Duodenal mucosa (tissue), 2 donors: ENCODE results near the gene IL21R.

Experiments used
- H3K27ac ChIP-seq: one replicate; pipeline ENCODE4 v1.7.0; 2013; ENCODE audit warnings: low read depth, low read length
- H3K27me3 ChIP-seq, 2 donors: one replicate each; pipeline ENCODE4 v1.7.0; 2013; ENCODE audit warnings: low read length in 2 of 2, control low read depth in 1 of 2; ENCODE audit not compliant: insufficient read depth in 2 of 2, control insufficient read depth in 1 of 2
- H3K36me3 ChIP-seq, 2 donors: one replicate each; pipeline ENCODE4 v1.7.0; 2013; ENCODE audit warnings: low read length in 2 of 2, control low read depth in 1 of 2; ENCODE audit not compliant: insufficient read depth in 2 of 2, control insufficient read depth in 1 of 2
- H3K4me1 ChIP-seq, 2 donors: one replicate each; pipeline ENCODE4 v1.7.0; 2013; ENCODE audit warnings: low read length in 2 of 2, control low read depth in 1 of 2; ENCODE audit not compliant: insufficient read depth in 2 of 2, control insufficient read depth in 1 of 2
- H3K4me3 ChIP-seq, 2 donors: one replicate each; pipeline ENCODE4 v1.7.0; 2013; ENCODE audit warnings: low read length in 2 of 2, low read depth in 1 of 2
- H3K9ac ChIP-seq, 2 donors: one replicate each; pipeline ENCODE4 v1.7.0; 2013; ENCODE audit warnings: low read length in 2 of 2, low read depth in 1 of 2
- H3K9me3 ChIP-seq, 2 donors: one replicate each; pipeline ENCODE4 v1.7.0; 2013; ENCODE audit warnings: low read length in 2 of 2, control low read depth in 1 of 2; ENCODE audit not compliant: control insufficient read depth in 1 of 2

IL21R gene

DNA sequence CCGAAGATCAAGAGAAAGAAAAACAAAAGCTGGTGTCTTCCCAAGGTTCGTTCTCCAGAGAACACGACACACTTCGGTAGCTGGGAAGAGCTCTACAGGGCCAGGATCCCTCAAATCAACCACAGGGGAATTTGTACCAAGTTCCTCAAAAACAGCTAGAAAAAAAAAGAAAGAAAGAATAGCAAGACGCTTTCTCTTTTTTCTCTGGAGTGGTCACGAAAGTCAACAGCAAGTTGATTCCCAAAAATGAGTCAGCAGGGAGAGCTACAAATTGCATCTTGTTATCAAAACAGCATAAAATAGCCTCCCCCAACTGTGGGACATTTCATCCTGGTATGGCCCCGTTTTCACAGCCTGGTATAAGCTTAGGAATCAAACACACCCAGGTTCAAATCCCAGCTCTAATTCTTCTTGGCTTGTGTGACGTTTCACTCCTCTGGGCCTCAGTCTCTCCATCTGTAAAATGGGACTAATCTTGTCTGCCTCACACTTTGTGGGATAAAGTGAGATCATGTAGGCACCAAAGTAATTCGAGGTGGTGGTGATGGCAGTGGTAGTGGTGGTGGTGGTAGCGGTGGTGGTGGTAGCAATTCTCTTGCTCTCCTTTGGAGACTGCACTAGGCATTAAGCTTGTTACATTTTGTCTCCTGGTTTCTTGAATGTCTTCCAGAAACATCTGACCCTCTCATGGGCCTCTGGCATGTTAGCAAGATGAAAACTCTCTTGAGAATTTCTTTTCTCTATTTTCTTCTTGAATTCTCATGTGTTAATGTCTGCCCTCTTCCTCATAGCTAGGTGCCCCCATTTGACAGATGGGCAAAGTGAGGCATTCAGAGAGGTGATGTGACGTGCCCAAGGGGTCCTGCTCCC lies 988 bp upstream of the IL21R start:
- H3K4me1 ChIP-seq = peaks cover 16 to 27% of the 10 kb centered on the region in 2 donors
- no peaks in the 10 kb centered on the region for H3K27me3 ChIP-seq
- H3K4me3 ChIP-seq = no peak overlapping the region
- no peaks in the 10 kb centered on the region for H3K36me3 ChIP-seq
- H3K9ac ChIP-seq = no peak overlapping the region
- no peak overlapping the region for H3K27ac ChIP-seq
- no peaks in the 10 kb centered on the region for H3K9me3 ChIP-seq

DNA sequence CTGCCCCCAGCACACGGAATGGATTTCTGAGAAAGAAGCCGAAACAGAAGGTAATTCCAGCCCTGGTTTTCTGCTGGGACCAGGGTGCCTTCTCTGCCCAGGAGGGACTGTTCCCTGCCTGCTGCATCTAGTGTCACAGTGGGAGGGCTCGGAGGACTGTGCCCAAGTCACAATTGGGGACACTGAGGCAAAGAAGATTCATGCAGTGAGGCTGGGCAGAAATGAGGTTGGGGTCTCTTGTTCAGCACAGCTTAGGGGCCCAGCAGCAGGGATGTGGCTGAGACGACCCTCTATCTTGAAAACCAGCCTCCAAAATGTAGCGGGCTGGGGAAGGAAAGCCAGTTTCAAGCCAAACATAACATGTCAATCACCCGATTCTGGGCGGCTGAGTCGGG lies 592 bp downstream of the IL21R start:
- peaks cover 16 to 27% of the 10 kb centered on the region in 2 donors for H3K4me1 ChIP-seq
- no peaks in the 10 kb centered on the region for H3K9me3 ChIP-seq
- H3K27me3 ChIP-seq = no peaks in the 10 kb centered on the region
- H3K4me3 ChIP-seq = peak overlapping the region; percentile 41 to 57
- no peak overlapping the region for H3K27ac ChIP-seq
- peak overlapping the region; percentile 20 to 39 for H3K9ac ChIP-seq
- H3K36me3 ChIP-seq = no peaks in the 10 kb centered on the region

DNA sequence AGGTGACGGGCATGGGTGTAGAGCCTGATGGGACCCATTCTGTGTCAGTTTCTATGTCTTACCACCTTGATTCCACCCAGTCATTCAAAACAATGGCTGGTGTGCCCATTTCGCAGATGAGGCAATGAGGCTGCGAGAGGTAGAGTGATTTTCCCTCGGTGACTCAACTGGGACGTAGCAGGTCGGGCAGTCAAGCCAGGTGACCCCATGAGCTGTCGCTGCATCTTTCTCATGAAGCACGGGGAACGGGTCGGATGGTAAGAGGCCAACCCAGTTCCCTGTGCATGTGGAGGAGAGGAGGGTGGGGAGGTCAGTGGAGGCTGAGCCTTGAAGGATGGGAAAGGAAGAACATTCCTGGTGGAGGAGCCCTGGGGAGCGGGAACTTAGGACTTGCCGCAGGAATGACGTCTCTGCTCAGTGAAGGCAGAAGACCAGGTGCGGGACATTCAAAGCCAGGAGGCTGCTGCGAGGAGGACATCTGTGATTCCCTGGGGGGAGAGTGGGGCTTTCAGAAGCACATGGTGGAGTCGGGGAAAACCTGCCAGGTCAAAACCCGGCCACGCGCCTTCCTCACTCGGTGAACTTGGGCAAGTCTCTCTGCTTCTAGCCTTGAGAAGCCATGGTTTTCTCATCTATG lies 1.1 kb downstream of the IL21R start:
- no peaks in the 10 kb centered on the region for H3K27me3 ChIP-seq
- H3K9me3 ChIP-seq = no peaks in the 10 kb centered on the region
- no peak overlapping the region for H3K27ac ChIP-seq
- peaks cover 18 to 27% of the 10 kb centered on the region in 2 donors for H3K4me1 ChIP-seq
- H3K36me3 ChIP-seq = no peaks in the 10 kb centered on the region
- H3K4me3 ChIP-seq = peak overlapping the region; percentile 43 to 57
- peak overlapping the region; percentile 33 to 39 for H3K9ac ChIP-seq

DNA sequence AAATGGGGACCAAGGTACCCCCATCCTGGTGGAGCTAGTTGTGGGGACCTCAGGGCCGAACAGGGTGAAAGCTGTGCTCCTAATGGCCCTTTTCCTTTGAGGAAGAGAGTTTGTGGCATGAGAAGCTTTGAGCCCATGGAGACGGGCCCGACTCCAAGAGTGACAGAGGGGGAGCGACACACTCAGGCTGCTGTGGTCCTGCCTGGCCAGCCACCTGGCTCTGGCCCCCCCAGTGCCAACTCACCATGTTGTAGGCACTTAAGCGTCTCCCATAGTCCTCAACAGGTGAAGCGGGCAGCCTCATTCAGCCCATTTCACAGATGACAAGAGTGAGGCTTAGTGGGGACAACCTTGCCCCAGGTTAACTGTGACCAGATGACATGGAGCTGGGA lies 1.6 kb downstream of the IL21R start:
- H3K27ac ChIP-seq = no peak overlapping the region
- no peaks in the 10 kb centered on the region for H3K27me3 ChIP-seq
- peaks cover 22 to 27% of the 10 kb centered on the region in 2 donors for H3K4me1 ChIP-seq
- H3K4me3 ChIP-seq = peak overlapping the region; percentile 43 to 57
- H3K9ac ChIP-seq = peak overlapping the region in 1 of 2 donors; percentile 18
- no peaks in the 10 kb centered on the region for H3K36me3 ChIP-seq
- H3K9me3 ChIP-seq = no peaks in the 10 kb centered on the region

DNA sequence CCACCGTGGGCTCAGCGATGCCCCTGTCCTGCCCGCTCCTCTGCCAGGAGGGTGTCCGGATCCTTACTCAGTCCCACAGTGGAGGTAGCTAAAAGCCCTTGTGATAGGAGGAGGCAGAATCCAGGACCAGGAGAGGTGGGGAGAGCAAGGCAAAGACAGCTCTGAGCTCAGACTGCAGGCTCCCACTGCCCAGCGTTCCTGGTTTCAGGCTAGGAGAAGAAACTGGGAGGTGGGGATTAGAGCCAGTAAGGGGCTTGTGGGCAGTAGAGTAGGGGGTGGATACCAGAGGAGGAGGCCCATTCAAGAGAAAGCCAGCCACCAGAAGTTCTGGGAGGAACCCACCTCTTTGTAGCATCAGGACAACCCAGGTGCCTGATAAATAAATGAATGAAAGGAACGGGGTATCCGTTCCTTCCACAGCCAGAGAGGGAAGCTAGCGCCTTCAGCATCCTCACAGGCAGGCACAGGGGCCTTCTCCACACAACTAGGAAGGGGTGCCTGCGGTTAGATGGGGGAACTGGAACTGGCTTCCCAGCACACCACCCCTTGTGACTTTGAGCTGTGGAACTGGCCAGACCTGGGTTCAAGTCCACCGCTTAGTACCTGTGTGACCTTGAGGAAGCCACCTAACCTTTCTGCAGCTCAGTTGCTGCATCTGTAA lies 2.3 kb downstream of the IL21R start:
- H3K4me3 ChIP-seq = peak overlapping the region in 1 of 2 donors; percentile 43
- H3K27me3 ChIP-seq = no peaks in the 10 kb centered on the region
- peak overlapping the region in 1 of 2 donors; percentile 18 for H3K9ac ChIP-seq
- H3K4me1 ChIP-seq = peaks cover 22 to 24% of the 10 kb centered on the region in 2 donors
- no peak overlapping the region for H3K27ac ChIP-seq
- H3K9me3 ChIP-seq = no peaks in the 10 kb centered on the region
- H3K36me3 ChIP-seq = no peaks in the 10 kb centered on the region

- Histone ChIP-seq H3K27ac (no peak overlapping the region), H3K27me3 (no peaks in the 10 kb centered on the region), H3K4me1 (peaks cover 22% of the 10 kb centered on the region in 2 donors), H3K9ac (no peak overlapping the region), H3K36me3 (no peaks in the 10 kb centered on the region), H3K9me3 (no peaks in the 10 kb centered on the region), H3K4me3 (no peak overlapping the region)
Observed at GRCh38 chr16:27405546-27406451, 3.8 kb downstream of the IL21R start.

GRCh38 chr16:27406511-27407128 lies 4.6 kb downstream of the IL21R start:
- Histone ChIP-seq H3K27ac (no peak overlapping the region), H3K4me3 (no peak overlapping the region), H3K9me3 (no peaks in the 10 kb centered on the region)

GRCh38 chr16:27407133-27407532 lies 5.2 kb downstream of the IL21R start:
- Histone ChIP-seq H3K27ac (no peak overlapping the region), H3K36me3 (no peaks in the 10 kb centered on the region), H3K4me3 (no peak overlapping the region), H3K4me1 (peaks cover 12 to 13% of the 10 kb centered on the region in 2 donors), H3K9me3 (no peaks in the 10 kb centered on the region), H3K9ac (no peak overlapping the region), H3K27me3 (no peaks in the 10 kb centered on the region)

More at GRCh38 chr16:27406511-27407128, 4.6 kb downstream of the IL21R start:
- Histone ChIP-seq H3K9ac (no peak overlapping the region), H3K36me3 (no peaks in the 10 kb centered on the region), H3K4me1 (peaks cover 16% of the 10 kb centered on the region in 2 donors), H3K27me3 (no peaks in the 10 kb centered on the region)

GRCh38 chr16:27408012-27408601 lies 6.1 kb downstream of the IL21R start:
- no peak overlapping the region for H3K9ac ChIP-seq
- H3K4me1 ChIP-seq = peaks cover 3 to 7% of the 10 kb centered on the region in 2 donors
- no peak overlapping the region for H3K4me3 ChIP-seq
- H3K36me3 ChIP-seq = no peaks in the 10 kb centered on the region
- H3K27me3 ChIP-seq = no peaks in the 10 kb centered on the region
- H3K27ac ChIP-seq = no peak overlapping the region
- no peaks in the 10 kb centered on the region for H3K9me3 ChIP-seq
